ENCODE measurements around the gene DDX56.
"Not testable (repeated sequence)": the region's sequence is repeated elsewhere in the genome, so short reads cannot be mapped to it uniquely, and the experiment has no call there.

DDX56 gene

GRCh38 chr7:44563171-44563679, 10.5 kb downstream of the DDX56 start:
- DNase-seq (ENCODE audit: low read depth): no peak

- DNase-seq (ENCODE audit: low read depth): not testable (repeated sequence)
These were observed 11.1 kb downstream of the DDX56 start for GRCh38 chr7:44562622-44562962.

GRCh38 chr7:44561962-44562621, 11.6 kb downstream of the DDX56 start:
- no peak for DNase-seq (ENCODE audit: low read depth)

DNA sequence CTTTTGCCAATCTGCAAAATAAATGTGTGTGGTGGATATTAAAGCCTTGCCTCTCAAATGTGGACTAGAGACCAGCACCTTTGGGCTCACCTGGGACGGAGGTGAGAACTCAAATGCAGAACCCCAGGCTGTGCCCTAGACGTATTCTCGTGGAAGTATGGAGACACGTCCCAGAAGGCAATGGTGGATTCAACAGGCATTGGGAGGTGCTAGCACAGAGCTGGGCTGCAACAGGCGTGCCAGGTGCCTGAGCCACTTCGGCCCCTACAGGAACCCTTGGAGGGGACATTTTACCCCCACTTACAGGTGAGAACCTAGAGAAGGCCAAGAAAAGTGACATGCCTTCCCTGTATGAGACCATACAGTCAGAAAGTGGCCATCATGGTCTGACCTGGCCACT, 12.2 kb downstream of the DDX56 start:
- no peak for DNase-seq (ENCODE audit: low read depth)

- DNase-seq (ENCODE audit: low read depth): no peak
These were observed 14.2 kb downstream of the DDX56 start for GRCh38 chr7:44559485-44559884.

DNA sequence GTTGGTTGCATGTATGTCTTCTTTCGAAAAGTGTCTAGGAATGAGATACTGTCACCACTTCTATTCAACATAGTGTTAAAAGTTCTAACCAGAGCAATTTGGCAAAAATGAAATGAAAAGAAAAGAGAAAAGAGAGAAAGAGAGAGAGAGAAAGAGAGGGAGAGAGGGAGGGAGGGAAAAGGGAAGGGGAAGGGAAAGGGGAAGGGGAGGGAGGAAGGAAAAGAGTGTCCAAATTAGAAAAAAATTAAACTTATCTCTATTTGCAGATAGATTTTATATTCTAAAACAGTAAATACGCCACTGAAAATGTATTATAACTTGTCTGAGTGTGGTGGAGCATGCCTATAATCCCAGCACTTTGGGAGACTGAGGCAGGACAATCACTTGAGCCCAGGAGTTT, 16.2 kb downstream of the DDX56 start:
- no peak for DNase-seq (ENCODE audit: low read depth)

- no peak for DNase-seq (ENCODE audit: low read depth)
These were observed 18.4 kb downstream of the DDX56 start for GRCh38 chr7:44555350-44555749.

DNA sequence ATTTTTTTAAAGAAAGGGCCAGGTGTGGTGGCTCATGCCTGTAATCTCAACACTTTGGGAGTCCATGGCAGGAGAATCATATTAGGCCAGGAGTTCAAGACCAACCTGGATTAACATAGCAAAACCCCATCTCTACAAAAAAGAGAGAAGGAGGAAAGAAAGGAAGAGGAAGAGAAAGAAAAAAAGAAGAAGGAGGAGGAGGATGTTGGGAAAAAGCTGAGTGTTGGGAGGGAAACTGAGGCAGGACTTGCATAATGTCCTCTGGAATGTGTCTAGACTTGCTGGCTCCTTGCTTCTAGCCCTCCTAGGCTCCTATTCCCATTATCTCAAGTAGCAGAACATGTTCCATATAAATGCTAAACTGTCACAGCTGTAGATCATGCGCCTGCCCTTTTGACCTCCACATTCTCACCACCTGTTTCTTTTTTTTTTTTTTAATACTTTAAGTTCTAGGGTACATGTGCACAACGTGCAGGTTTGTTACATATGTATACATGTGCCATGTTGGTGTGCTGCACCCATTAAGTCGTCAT, 21.2 kb downstream of the DDX56 start:
- not testable (repeated sequence) for DNase-seq (ENCODE audit: low read depth)

DNA sequence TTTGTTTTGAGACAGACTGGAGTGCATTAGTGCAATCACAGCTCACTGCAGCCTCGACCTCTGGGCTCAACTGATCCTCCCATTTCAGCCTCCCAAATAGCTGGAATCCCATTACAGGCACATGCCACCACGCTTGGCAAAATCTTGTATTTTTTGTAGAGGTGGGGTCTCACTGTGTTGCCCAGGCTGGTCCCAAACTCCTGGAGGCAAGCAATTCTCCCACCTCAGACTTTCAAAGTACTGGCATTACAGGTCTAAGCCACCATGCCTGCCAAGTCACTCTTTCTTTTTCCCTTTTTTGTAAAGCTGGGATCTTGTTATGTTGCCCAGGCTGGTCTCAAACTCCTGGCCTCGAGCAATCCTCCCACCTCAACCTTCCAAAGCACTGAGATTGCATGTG, 24.3 kb downstream of the DDX56 start:
- no peak for DNase-seq (ENCODE audit: low read depth)

- no peak for DNase-seq (ENCODE audit: low read depth)
These were observed 24.8 kb downstream of the DDX56 start for GRCh38 chr7:44548893-44549292.

- DNase-seq (ENCODE audit: low read depth): no peak
These were observed 26.0 kb downstream of the DDX56 start for GRCh38 chr7:44547536-44548231.

- DNase-seq (ENCODE audit: low read depth): no peak
These were observed 31.7 kb downstream of the DDX56 start for GRCh38 chr7:44541876-44542610.

- no peak for DNase-seq (ENCODE audit: low read depth)
These were observed 32.5 kb downstream of the DDX56 start, which contains the start of gene NPC1L1 for GRCh38 chr7:44541028-44541869. Gene NPC1L1, minus strand, starts transcription at chr7:44541330. Its CDS starts 71 bp downstream, at chr7:44541259.

DNA sequence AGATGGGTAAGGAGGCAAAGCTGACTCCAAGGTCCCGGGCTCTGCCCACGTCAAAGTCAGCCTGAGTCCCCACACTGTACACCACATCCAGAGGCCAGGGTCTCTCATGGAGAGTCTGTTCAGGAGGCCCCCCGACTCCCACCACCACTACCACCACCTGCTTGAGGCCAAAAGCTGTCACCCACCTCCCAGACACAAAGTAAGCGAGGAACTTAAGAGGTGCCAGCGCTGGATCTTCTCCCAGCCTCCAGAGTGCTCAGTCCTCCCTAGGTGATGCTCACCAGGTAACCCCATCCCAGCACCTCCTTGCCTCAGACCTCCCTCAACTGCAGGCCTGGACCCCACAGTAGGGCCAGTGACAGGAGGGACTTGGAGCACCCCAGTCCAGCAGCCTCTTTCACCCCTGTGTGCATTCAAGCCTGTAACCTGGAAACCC, 33.1 kb downstream of the DDX56 start:
- no peak for DNase-seq (ENCODE audit: low read depth)

GRCh38 chr7:44539669-44540506, 33.8 kb downstream of the DDX56 start:
- DNase-seq (ENCODE audit: low read depth): no peak

DNA sequence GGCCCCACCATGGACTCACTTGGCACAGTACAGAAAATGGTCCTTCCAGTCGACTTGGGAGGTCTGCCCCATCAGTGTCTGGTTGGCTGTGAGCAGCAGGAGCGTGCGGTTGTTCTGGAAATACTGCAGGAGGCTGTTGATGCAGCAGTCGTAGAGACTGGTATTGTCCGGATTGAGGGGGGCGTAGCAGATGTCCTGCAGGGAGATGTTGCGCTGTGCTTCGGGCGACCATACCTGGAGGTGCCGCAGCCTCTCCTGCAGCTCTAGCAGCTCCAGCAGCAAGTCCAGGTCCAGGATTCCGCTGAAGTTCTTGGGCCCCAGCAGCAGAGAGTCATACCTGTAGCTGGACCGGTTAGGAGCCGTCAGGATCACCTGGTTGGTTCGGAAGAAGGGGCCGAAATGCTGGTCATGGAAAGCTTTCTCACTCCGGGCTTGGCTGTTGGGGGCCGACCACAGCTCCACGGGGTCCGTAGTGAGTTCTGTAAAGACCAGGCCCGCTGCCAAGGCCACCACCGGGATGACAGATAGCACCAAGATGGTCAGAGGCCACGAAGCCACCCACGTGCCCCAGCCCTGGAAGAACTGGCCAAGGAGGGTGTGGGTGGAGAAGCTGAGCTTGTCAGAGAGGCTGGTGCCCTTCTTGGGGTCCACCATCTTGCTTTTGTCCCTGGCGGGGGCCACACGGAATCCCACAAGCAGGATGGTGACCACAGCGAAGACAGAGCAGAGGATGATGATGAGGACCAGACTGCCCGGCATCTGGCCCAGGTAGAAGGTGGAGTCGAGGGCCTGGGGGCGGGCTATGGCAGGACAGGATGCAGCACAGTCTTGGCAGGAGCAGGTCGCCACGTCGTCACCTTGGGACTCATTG, 34.7 kb downstream of the DDX56 start:
- DNase-seq (ENCODE audit: low read depth): no peak

DNA sequence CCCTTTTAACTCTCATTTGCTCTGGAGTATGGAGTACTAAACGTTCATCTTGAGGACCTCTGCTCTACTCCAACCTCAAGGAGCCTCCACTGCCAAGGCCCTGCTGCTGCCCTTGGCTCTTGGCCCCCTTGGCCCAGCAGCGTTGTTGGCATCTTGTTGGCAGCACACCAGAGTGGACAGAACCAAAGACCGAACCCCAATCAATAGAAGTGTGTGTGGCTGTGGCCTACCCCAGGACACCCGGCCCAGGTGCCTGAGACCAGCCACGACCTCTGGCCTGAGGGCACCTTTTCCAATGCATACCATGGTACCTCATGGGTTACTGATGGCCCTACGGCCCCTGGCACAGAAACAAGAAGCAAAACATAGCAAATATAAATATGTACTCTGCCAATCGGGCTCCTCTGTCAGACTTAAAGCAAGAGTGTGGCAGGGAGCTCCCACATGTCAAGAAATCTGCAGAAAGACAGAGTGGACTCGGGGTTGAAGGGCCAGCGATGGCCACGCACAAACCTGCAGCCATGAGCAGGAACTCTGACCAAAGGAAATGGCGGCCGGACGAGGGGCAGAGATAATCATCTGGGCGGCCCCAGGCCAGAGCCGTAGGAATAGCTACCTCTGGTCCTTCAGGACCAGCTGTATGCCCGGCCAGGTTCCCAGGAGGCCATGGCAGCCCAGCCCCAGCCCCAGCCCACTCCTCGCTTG, 35.5 kb downstream of the DDX56 start:
- DNase-seq (ENCODE audit: low read depth): no peak

GRCh38 chr7:44537442-44537841, 36.3 kb downstream of the DDX56 start:
- no peak for DNase-seq (ENCODE audit: low read depth)

GRCh38 chr7:44536090-44536489, 37.6 kb downstream of the DDX56 start:
- no peak for DNase-seq (ENCODE audit: low read depth)
